Esophagus squamous epithelium (tissue), 5 donors: ENCODE data around the gene SH2D2A. TPM values are rescaled to one million over a fixed set of nuclear protein-coding genes. Genes with fewer than 3 reads are reported as not detected.

Experiments
- DNase-seq: peaks from one replicate; lab custom pipeline; 2025; lab: John Stamatoyannopoulos, UW
- H3K27ac ChIP-seq, 4 donors: fragments of 200-600 bp; sonication (generic); one replicate each; pipeline ENCODE4 v1.5.1; 2016 to 2019; ENCODE audit warnings: mild to moderate bottlenecking in 1 of 4
- H3K27me3 ChIP-seq, 4 donors: fragments of 200-600 bp; sonication (generic); 1 replicate in 3 of 4; 2 replicates in 1 of 4; pipeline versions ENCODE4 v1.5.1 to v1.6.0; 2017 to 2021; ENCODE audit warnings: antibody characterized with exemption in 1 of 4
- H3K36me3 ChIP-seq, 3 donors: fragments of 200-600 bp; sonication (generic); one replicate each; pipeline ENCODE4 v1.5.1; 2016 to 2019
- H3K4me1 ChIP-seq, 3 donors: fragments of 200-600 bp; sonication (generic); one replicate each; pipeline ENCODE4 v1.5.1; 2017 to 2019
- H3K4me3 ChIP-seq, 4 donors: fragments of 200-600 bp; sonication (generic); 1 replicate in 3 of 4; 2 replicates in 1 of 4; pipeline ENCODE4 v1.5.1; 2016 to 2019; ENCODE audit warnings: mild to moderate bottlenecking in 2 of 4, moderate library complexity in 1 of 4
- H3K9me3 ChIP-seq, 3 donors: fragments of 200-600 bp; sonication (generic); one replicate each; pipeline ENCODE4 v1.5.1; 2016 to 2019
- CTCF ChIP-seq, 6 experiments: fragments of 450-650 bp in 4 of 6; fragments of 200-600 bp in 2 of 6; sonication (generic) in 2 of 6; IDR thresholded peaks; one replicate each; pipeline ENCODE4 v1.5.1; 2016 to 2019; ENCODE audit warnings: antibody characterized with exemption in 6 of 6, mild to moderate bottlenecking in 4 of 6, moderate library complexity in 4 of 6
- POLR2A ChIP-seq, 4 donors: fragments of 450-650 bp; IDR thresholded peaks; one replicate each; pipeline ENCODE4 v1.6.1; 2017; ENCODE audit warnings: antibody characterized with exemption in 4 of 4, mild to moderate bottlenecking in 4 of 4, moderate library complexity in 3 of 4
- WGBS, 2 donors: methylation state at CpG; one replicate each; pipeline ENCODE4 v1.1.5; 2018; 5-methylcytosine and 5-hydroxymethylcytosine counted together
- intact Hi-C: fragments of 100-400 bp; cut with DNase I; formaldehyde crosslinking; loops from one replicate; pipeline ENCODE4 v1.15.0; 2022
- total RNA-seq, 4 donors: library from RNA; depleted of rRNA; stranded (reverse); fragments of >200 nt; gene quantifications; one replicate each; pipeline ENCODE4 v1.1.0, GENCODE V29; 2016
- donor health status: DM: yes; HTN: yes; CAD: no.

SH2D2A gene
- total RNA-seq, 4 donors from 2014 or later: 0.32 to 2.0 (median 1.7) TPM; not detected in 1

- intact Hi-C loops: no loop called here
- WGBS, 2 donors: 47 to 64% methylated on average over 3 of the region's 3 CpGs
- peaks cover 9 to 24% (median 12%) of the 10 kb centered on the region in 3 donors for H3K4me1 ChIP-seq
- peaks cover 0 to 77% (median 3%) of the 10 kb centered on the region in 4 donors for H3K27me3 ChIP-seq
- no peak for TF ChIP-seq CTCF (IDR thresholded peaks at IDR 0.05)
- TF ChIP-seq POLR2A (IDR thresholded peaks at IDR 0.05): no peak
- H3K4me3 ChIP-seq: no peak overlapping the region
- no peak overlapping the region for H3K27ac ChIP-seq
- H3K9me3 ChIP-seq: no peaks in the 10 kb centered on the region
- no peaks in the 10 kb centered on the region for H3K36me3 ChIP-seq
- DNase-seq: no peak
Measured at GRCh38 chr1:156854634-156855033, 38.0 kb upstream of the SH2D2A start.

GRCh38 chr1:156853761-156854160 is 37.1 kb upstream of the SH2D2A start:
- no peak overlapping the region for H3K27ac ChIP-seq
- TF ChIP-seq POLR2A (IDR thresholded peaks at IDR 0.05) (no peak), CTCF (IDR thresholded peaks at IDR 0.05) (no peak)
- intact Hi-C loops: no loop called here
- peaks cover 0 to 77% (median 4%) of the 10 kb centered on the region in 4 donors for H3K27me3 ChIP-seq
- no peaks in the 10 kb centered on the region for H3K9me3 ChIP-seq
- no peak overlapping the region for H3K4me3 ChIP-seq
- peaks cover under 1 to 20% (median 3%) of the 10 kb centered on the region in 3 donors for H3K4me1 ChIP-seq
- no peaks in the 10 kb centered on the region for H3K36me3 ChIP-seq
- 96 to 97% methylated on average over 5 to 10 of the region's 19 CpGs for WGBS, 2 donors
- no peak for DNase-seq

- H3K36me3 ChIP-seq: no peaks in the 10 kb centered on the region
- H3K27me3 ChIP-seq: peaks cover 0 to 77% (median 3%) of the 10 kb centered on the region in 4 donors
- no peak overlapping the region for H3K27ac ChIP-seq
- intact Hi-C loops: no loop called here
- no peak overlapping the region for H3K4me3 ChIP-seq
- DNase-seq: no peak
- 50 to 64% methylated on average over 1 to 3 of the region's 9 CpGs for WGBS, 2 donors
- no peak for TF ChIP-seq CTCF (IDR thresholded peaks at IDR 0.05)
- no peak for TF ChIP-seq POLR2A (IDR thresholded peaks at IDR 0.05)
- no peaks in the 10 kb centered on the region for H3K9me3 ChIP-seq
- H3K4me1 ChIP-seq: peaks cover 0 to 22% (median 0%) of the 10 kb centered on the region in 3 donors
Measured at GRCh38 chr1:156852418-156852874, 35.8 kb upstream of the SH2D2A start.

- H3K27ac ChIP-seq: no peak overlapping the region
- DNase-seq: no peak
- no peaks in the 10 kb centered on the region for H3K9me3 ChIP-seq
- H3K4me3 ChIP-seq: no peak overlapping the region
- peaks cover 0 to 77% (median 5%) of the 10 kb centered on the region in 4 donors for H3K27me3 ChIP-seq
- no peak for TF ChIP-seq CTCF (IDR thresholded peaks at IDR 0.05)
- no peak for TF ChIP-seq POLR2A (IDR thresholded peaks at IDR 0.05)
- H3K36me3 ChIP-seq: no peaks in the 10 kb centered on the region
- intact Hi-C loops: no loop called here
- peaks cover 0 to 22% (median 0%) of the 10 kb centered on the region in 3 donors for H3K4me1 ChIP-seq
- WGBS, 2 donors: 62 to 71% methylated on average over 4 to 7 of the region's 17 CpGs
Measured at GRCh38 chr1:156851779-156852417, 35.2 kb upstream of the SH2D2A start.

GRCh38 chr1:156849151-156849496 is 32.5 kb upstream of the SH2D2A start:
- H3K4me3 ChIP-seq: no peak overlapping the region
- TF ChIP-seq POLR2A (IDR thresholded peaks at IDR 0.05) (no peak), CTCF (IDR thresholded peaks at IDR 0.05) (no peak)
- WGBS, 2 donors: no CpG with 5 or more reads among the region's 23 CpGs
- H3K36me3 ChIP-seq: no peaks in the 10 kb centered on the region
- no peak overlapping the region for H3K27ac ChIP-seq
- H3K27me3 ChIP-seq: peaks cover 0 to 92% (median 9%) of the 10 kb centered on the region in 4 donors
- peaks cover 0 to 34% (median 6%) of the 10 kb centered on the region in 3 donors for H3K4me1 ChIP-seq
- H3K9me3 ChIP-seq: no peaks in the 10 kb centered on the region
- intact Hi-C loops: no loop called here
- DNase-seq: no peak
